ENCODE data around the gene LRRC10B. TPM values are rescaled to one million over a fixed set of nuclear protein-coding genes. Genes with fewer than 3 reads are reported as not detected.

Gene LRRC10B
- total and polyA plus RNA-seq, 5 donors from 2014 or later, result not detected

- H3K9me3 ChIP-seq (ENCODE audit: control insufficient read depth in 2 of 2, low read length in 2 of 2), result no peaks in the 10 kb centered on the region
- H3K27me3 ChIP-seq (ENCODE audit: control insufficient read depth, insufficient read depth, low read length), result no peaks in the 10 kb centered on the region
- ATAC-seq (ENCODE audit: low read depth in 2 of 2) (no peak), DNase-seq (no peak)
- H3K4me3 ChIP-seq (ENCODE audit: low read depth, low read length), result no peak overlapping the region
- H3K4me1 ChIP-seq (ENCODE audit: control insufficient read depth, insufficient read depth, low read length, poor library complexity, severe bottlenecking), result no peaks in the 10 kb centered on the region
- no peak overlapping the region for H3K27ac ChIP-seq (ENCODE audit: insufficient read depth, low read length, poor library complexity, severe bottlenecking)
- peaks cover 0 to 1% (median 0%) of the 10 kb centered on the region in 7 donors for H3K9me3 Mint-ChIP-seq
- H3K27me3 Mint-ChIP-seq, result no peaks in the 10 kb centered on the region
- no peak overlapping the region for H3K27ac Mint-ChIP-seq
- H3K4me1 Mint-ChIP-seq, result no peaks in the 10 kb centered on the region
- H3K36me3 ChIP-seq (ENCODE audit: control insufficient read depth, insufficient read depth, low read length), result no peaks in the 10 kb centered on the region
- no peak overlapping the region for H3K4me3 Mint-ChIP-seq
- no peaks in the 10 kb centered on the region for H3K36me3 Mint-ChIP-seq
These were observed 11.7 kb upstream of the LRRC10B start for GRCh38 chr11:61496602-61497400.

GRCh38 chr11:61497473-61497872 is 11.1 kb upstream of the LRRC10B start:
- H3K27me3 Mint-ChIP-seq, result peaks cover 6% of the 10 kb centered on the region
- Histone ChIP-seq H3K27ac (ENCODE audit: insufficient read depth, low read length, poor library complexity, severe bottlenecking) (no peak overlapping the region), H3K36me3 (ENCODE audit: control insufficient read depth, insufficient read depth, low read length) (no peaks in the 10 kb centered on the region), H3K27me3 (ENCODE audit: control insufficient read depth, insufficient read depth, low read length) (no peaks in the 10 kb centered on the region), H3K9me3 (ENCODE audit: control insufficient read depth in 2 of 2, low read length in 2 of 2) (no peaks in the 10 kb centered on the region), H3K4me3 (ENCODE audit: low read depth, low read length) (no peak overlapping the region), H3K4me1 (ENCODE audit: control insufficient read depth, insufficient read depth, low read length, poor library complexity, severe bottlenecking) (no peaks in the 10 kb centered on the region)
- H3K4me3 Mint-ChIP-seq, result no peak overlapping the region
- peaks cover 0 to 1% (median 0%) of the 10 kb centered on the region in 7 donors for H3K9me3 Mint-ChIP-seq
- H3K27ac Mint-ChIP-seq, result no peak overlapping the region
- DNase-seq (no peak), ATAC-seq (ENCODE audit: low read depth in 2 of 2) (no peak)
- H3K4me1 Mint-ChIP-seq, result no peaks in the 10 kb centered on the region
- no peaks in the 10 kb centered on the region for H3K36me3 Mint-ChIP-seq

- H3K36me3 ChIP-seq (ENCODE audit: control insufficient read depth, insufficient read depth, low read length), result no peaks in the 10 kb centered on the region
- H3K27ac ChIP-seq (ENCODE audit: insufficient read depth, low read length, poor library complexity, severe bottlenecking), result no peak overlapping the region
- Mint-ChIP-seq H3K36me3 (no peaks in the 10 kb centered on the region), H3K4me3 (no peak overlapping the region), H3K27ac (no peak overlapping the region), H3K9me3 (peaks cover 0 to 1% (median 0%) of the 10 kb centered on the region in 7 donors), H3K4me1 (no peaks in the 10 kb centered on the region), H3K27me3 (peaks cover 10% of the 10 kb centered on the region)
- H3K27me3 ChIP-seq (ENCODE audit: control insufficient read depth, insufficient read depth, low read length), result no peaks in the 10 kb centered on the region
- ATAC-seq (ENCODE audit: low read depth in 2 of 2) (no peak), DNase-seq (no peak)
- no peaks in the 10 kb centered on the region for H3K4me1 ChIP-seq (ENCODE audit: control insufficient read depth, insufficient read depth, low read length, poor library complexity, severe bottlenecking)
- H3K4me3 ChIP-seq (ENCODE audit: low read depth, low read length), result no peak overlapping the region
- H3K9me3 ChIP-seq (ENCODE audit: control insufficient read depth in 2 of 2, low read length in 2 of 2), result no peaks in the 10 kb centered on the region
These were observed 10.7 kb upstream of the LRRC10B start for GRCh38 chr11:61497876-61498275.

- DNase-seq (no peak), ATAC-seq (ENCODE audit: low read depth in 2 of 2) (no peak)
- peaks cover 15% of the 10 kb centered on the region for H3K27me3 Mint-ChIP-seq
- Histone ChIP-seq H3K4me3 (ENCODE audit: low read depth, low read length) (no peak overlapping the region), H3K36me3 (ENCODE audit: control insufficient read depth, insufficient read depth, low read length) (no peaks in the 10 kb centered on the region), H3K27ac (ENCODE audit: insufficient read depth, low read length, poor library complexity, severe bottlenecking) (no peak overlapping the region), H3K9me3 (ENCODE audit: control insufficient read depth in 2 of 2, low read length in 2 of 2) (no peaks in the 10 kb centered on the region), H3K27me3 (ENCODE audit: control insufficient read depth, insufficient read depth, low read length) (no peaks in the 10 kb centered on the region), H3K4me1 (ENCODE audit: control insufficient read depth, insufficient read depth, low read length, poor library complexity, severe bottlenecking) (no peaks in the 10 kb centered on the region)
- H3K9me3 Mint-ChIP-seq, result peaks cover 0 to 1% (median 0%) of the 10 kb centered on the region in 7 donors
- no peak overlapping the region for H3K4me3 Mint-ChIP-seq
- H3K36me3 Mint-ChIP-seq, result no peaks in the 10 kb centered on the region
- no peaks in the 10 kb centered on the region for H3K4me1 Mint-ChIP-seq
- no peak overlapping the region for H3K27ac Mint-ChIP-seq
These were observed 9.7 kb upstream of the LRRC10B start for GRCh38 chr11:61498767-61499341.

GRCh38 chr11:61499816-61500491 is 8.6 kb upstream of the LRRC10B start:
- Mint-ChIP-seq H3K36me3 (no peaks in the 10 kb centered on the region), H3K27ac (no peak overlapping the region), H3K27me3 (peaks cover 20% of the 10 kb centered on the region), H3K4me1 (no peaks in the 10 kb centered on the region), H3K9me3 (peaks cover 0 to 1% (median 0%) of the 10 kb centered on the region in 7 donors), H3K4me3 (no peak overlapping the region)
- DNase-seq, result no peak
- Histone ChIP-seq H3K4me3 (ENCODE audit: low read depth, low read length) (no peak overlapping the region), H3K36me3 (ENCODE audit: control insufficient read depth, insufficient read depth, low read length) (no peaks in the 10 kb centered on the region), H3K27me3 (ENCODE audit: control insufficient read depth, insufficient read depth, low read length) (no peaks in the 10 kb centered on the region), H3K27ac (ENCODE audit: insufficient read depth, low read length, poor library complexity, severe bottlenecking) (no peak overlapping the region), H3K4me1 (ENCODE audit: control insufficient read depth, insufficient read depth, low read length, poor library complexity, severe bottlenecking) (no peaks in the 10 kb centered on the region), H3K9me3 (ENCODE audit: control insufficient read depth in 2 of 2, low read length in 2 of 2) (no peaks in the 10 kb centered on the region)
- ATAC-seq (ENCODE audit: low read depth in 2 of 2), result no peak

- Mint-ChIP-seq H3K9me3 (peaks cover 0 to 1% (median 0%) of the 10 kb centered on the region in 7 donors), H3K27me3 (peaks cover 38% of the 10 kb centered on the region), H3K4me1 (no peaks in the 10 kb centered on the region), H3K27ac (no peak overlapping the region), H3K4me3 (no peak overlapping the region), H3K36me3 (no peaks in the 10 kb centered on the region)
- Histone ChIP-seq H3K4me1 (ENCODE audit: control insufficient read depth, insufficient read depth, low read length, poor library complexity, severe bottlenecking) (no peaks in the 10 kb centered on the region), H3K4me3 (ENCODE audit: low read depth, low read length) (no peak overlapping the region), H3K36me3 (ENCODE audit: control insufficient read depth, insufficient read depth, low read length) (no peaks in the 10 kb centered on the region), H3K9me3 (ENCODE audit: control insufficient read depth in 2 of 2, low read length in 2 of 2) (no peaks in the 10 kb centered on the region), H3K27me3 (ENCODE audit: control insufficient read depth, insufficient read depth, low read length) (peaks cover 1% of the 10 kb centered on the region), H3K27ac (ENCODE audit: insufficient read depth, low read length, poor library complexity, severe bottlenecking) (no peak overlapping the region)
- no peak for ATAC-seq (ENCODE audit: low read depth in 2 of 2)
- DNase-seq, result no peak
These were observed 6.0 kb upstream of the LRRC10B start for GRCh38 chr11:61502522-61502921.

GRCh38 chr11:61503135-61503770 is 5.3 kb upstream of the LRRC10B start:
- peaks cover 0 to 2% (median 0%) of the 10 kb centered on the region in 7 donors for H3K9me3 Mint-ChIP-seq
- ATAC-seq (ENCODE audit: low read depth in 2 of 2), result no peak
- H3K4me1 Mint-ChIP-seq, result peaks cover 0 to 6% (median 1%) of the 10 kb centered on the region in 4 donors
- H3K27me3 ChIP-seq (ENCODE audit: control insufficient read depth, insufficient read depth, low read length), result peaks cover 5% of the 10 kb centered on the region
- H3K36me3 ChIP-seq (ENCODE audit: control insufficient read depth, insufficient read depth, low read length), result no peaks in the 10 kb centered on the region
- no peaks in the 10 kb centered on the region for H3K36me3 Mint-ChIP-seq
- H3K4me3 ChIP-seq (ENCODE audit: low read depth, low read length), result no peak overlapping the region
- no peak overlapping the region for H3K4me3 Mint-ChIP-seq
- no peaks in the 10 kb centered on the region for H3K9me3 ChIP-seq (ENCODE audit: control insufficient read depth in 2 of 2, low read length in 2 of 2)
- peaks cover 45% of the 10 kb centered on the region for H3K27me3 Mint-ChIP-seq
- H3K4me1 ChIP-seq (ENCODE audit: control insufficient read depth, insufficient read depth, low read length, poor library complexity, severe bottlenecking), result no peaks in the 10 kb centered on the region
- H3K27ac Mint-ChIP-seq, result no peak overlapping the region
- no peak overlapping the region for H3K27ac ChIP-seq (ENCODE audit: insufficient read depth, low read length, poor library complexity, severe bottlenecking)
- DNase-seq, result no peak
